Measurements from ENCODE around the gene USP21.

USP21 gene

DNA sequence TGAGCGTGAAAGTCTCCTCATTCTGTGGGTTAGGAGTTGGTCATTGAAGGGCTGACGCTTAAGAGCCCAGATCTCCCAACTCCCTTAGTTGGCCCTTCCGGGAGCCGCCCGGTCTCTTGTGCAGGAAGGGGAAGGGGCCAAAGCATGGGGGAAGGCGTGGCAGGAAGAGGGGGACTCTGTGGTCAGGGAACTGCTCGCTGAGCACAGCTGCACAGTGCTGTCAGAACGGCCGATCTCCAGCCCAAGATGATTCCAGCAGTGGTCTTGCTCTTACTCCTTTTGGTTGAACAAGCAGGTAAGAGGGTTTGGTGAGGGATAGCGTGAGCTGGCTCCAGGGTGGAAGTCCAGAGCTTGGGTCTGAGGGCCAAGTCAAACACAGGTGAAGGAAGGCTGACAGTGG lies 55.8 kb downstream of the USP21 start, which contains the start of gene FCER1G:
TSS of gene FCER1G (plus strand) at position 220 of the 400 bp plus-strand sequence. CDS start at position 247, 27 bp downstream.
- H3K9me2 ChIP-seq (replicated peaks; ENCODE audit: insufficient read depth, low read length): no peaks in the 10 kb centered on the region
- H3K27ac ChIP-seq (ENCODE audit: low read length): no peak within 1 kb of the TSS
- no peak within 1 kb of the TSS for H3K9ac ChIP-seq (ENCODE audit: low read length)
- H3K4me1 ChIP-seq (ENCODE audit: low read length): peaks cover 29% of the 10 kb centered on the region
- no peak for TF ChIP-seq EZH2 (optimal IDR thresholded peaks at IDR 0.05; ENCODE audit: low read depth, low read length)
- TF ChIP-seq CTCF (IDR thresholded peaks at IDR 0.05; ENCODE audit: low read length): no peak
- no peak for TF ChIP-seq EZH2phosphoT487 (IDR thresholded peaks at IDR 0.05; ENCODE audit: low read length)
- no peaks in the 10 kb centered on the region for H3K27me3 ChIP-seq (replicated peaks; ENCODE audit: insufficient read depth, low read length)
- no peaks in the 10 kb centered on the region for H3K9me3 ChIP-seq (replicated peaks; ENCODE audit: insufficient read depth, low read length)
- H2AFZ ChIP-seq (ENCODE audit: low read length): no peak within 1 kb of the TSS
- H4K20me1 ChIP-seq (ENCODE audit: insufficient read depth, low read length): no peaks in the 10 kb centered on the region
- H3K79me2 ChIP-seq (ENCODE audit: low read length): peaks cover 5% of the 10 kb centered on the region
- no peak within 1 kb of the TSS for H3K4me3 ChIP-seq (ENCODE audit: low read length)
- H3K36me3 ChIP-seq (replicated peaks; ENCODE audit: insufficient read depth, low read length): peaks cover 14% of the 10 kb centered on the region; the same call in 1 of the 2 replicates
- H3F3A ChIP-seq (ENCODE audit: insufficient read depth, low read length): peaks cover 28% of the 10 kb centered on the region
- no peak for DNase-seq
- 0 out of 2 replicates have a peak within 1 kb of the TSS, but pooled peaks have one; percentile 1 for H3K4me2 ChIP-seq (ENCODE audit: low read depth, low read length)

Data from MM.1S (cell line).